ENCODE results near the gene GNAL. TPM values are rescaled to one million over a fixed set of nuclear protein-coding genes. Genes with fewer than 3 reads are reported as not detected.

GNAL gene
- total RNA-seq, 1 donor from 2014 or later, result 4.5 TPM

DNA sequence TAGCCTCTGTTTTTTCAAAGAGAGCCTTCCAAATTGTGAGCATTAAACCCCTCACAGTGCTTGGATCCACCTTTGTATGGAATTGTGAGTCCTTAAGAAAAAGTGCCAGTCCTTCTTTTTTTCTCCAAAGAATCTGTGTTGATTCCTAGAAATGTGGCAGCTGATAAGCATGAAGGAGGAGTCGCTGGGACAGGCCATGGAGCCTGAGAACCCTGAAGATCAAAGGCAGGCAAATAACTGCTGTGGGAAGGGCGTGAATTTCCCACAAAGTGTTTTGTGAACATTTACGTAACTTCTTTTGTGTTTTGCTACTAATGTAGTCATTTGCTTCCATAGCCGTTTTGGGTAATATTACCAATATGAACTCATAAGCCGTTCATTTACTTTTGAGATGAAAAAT is 134.5 kb downstream of the GNAL start:
- peak overlapping the region; percentile 71 for H3K27ac Mint-ChIP-seq (ENCODE audit: unreplicated experiment)

DNA sequence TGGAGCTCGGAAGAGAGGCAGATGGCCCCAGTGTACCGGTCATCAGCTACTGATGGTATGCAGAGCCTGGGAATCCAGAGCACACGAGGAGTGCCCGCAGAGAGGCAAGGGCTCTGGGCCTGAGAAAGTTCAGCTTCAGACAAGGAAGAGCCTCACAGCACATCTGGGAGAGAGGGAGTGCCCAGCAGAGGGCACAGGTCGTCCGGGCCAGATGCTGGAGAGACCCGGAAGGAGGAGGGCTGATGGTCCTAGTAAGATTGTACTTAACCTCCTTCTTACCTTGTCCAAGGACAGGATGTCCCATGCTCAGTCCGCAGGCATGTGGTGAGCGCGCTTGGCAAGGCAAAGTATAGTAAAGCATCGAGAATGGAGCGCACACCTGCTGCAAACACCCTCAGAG is 137.8 kb downstream of the GNAL start:
- Mint-ChIP-seq H3K4me1 (ENCODE audit: low read depth, unreplicated experiment) (peaks cover 6% of the 10 kb centered on the region), H3K27me3 (ENCODE audit: low read depth, unreplicated experiment) (no peaks in the 10 kb centered on the region), H3K4me3 (ENCODE audit: unreplicated experiment) (no peak overlapping the region), H3K36me3 (ENCODE audit: low read depth, unreplicated experiment) (no peaks in the 10 kb centered on the region), H3K27ac (ENCODE audit: unreplicated experiment) (no peak overlapping the region), H3K9me3 (ENCODE audit: unreplicated experiment) (no peaks in the 10 kb centered on the region)
- TF ChIP-seq, protein P1, sequence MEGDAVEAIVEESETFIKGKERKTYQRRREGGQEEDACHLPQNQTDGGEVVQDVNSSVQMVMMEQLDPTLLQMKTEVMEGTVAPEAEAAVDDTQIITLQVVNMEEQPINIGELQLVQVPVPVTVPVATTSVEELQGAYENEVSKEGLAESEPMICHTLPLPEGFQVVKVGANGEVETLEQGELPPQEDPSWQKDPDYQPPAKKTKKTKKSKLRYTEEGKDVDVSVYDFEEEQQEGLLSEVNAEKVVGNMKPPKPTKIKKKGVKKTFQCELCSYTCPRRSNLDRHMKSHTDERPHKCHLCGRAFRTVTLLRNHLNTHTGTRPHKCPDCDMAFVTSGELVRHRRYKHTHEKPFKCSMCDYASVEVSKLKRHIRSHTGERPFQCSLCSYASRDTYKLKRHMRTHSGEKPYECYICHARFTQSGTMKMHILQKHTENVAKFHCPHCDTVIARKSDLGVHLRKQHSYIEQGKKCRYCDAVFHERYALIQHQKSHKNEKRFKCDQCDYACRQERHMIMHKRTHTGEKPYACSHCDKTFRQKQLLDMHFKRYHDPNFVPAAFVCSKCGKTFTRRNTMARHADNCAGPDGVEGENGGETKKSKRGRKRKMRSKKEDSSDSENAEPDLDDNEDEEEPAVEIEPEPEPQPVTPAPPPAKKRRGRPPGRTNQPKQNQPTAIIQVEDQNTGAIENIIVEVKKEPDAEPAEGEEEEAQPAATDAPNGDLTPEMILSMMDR (IDR thresholded peaks at IDR 0.05; ENCODE audit: insufficient read depth, low read depth, low read length), result no peak
- TF ChIP-seq EZH2 (IDR thresholded peaks at IDR 0.05; ENCODE audit: insufficient read depth, low read length), result no peak
- no peak overlapping the region for H3K4me3 ChIP-seq (ENCODE audit: insufficient read depth, low read depth, low read length)
- DNase-seq (ENCODE audit: low read depth) (no peak), FAIRE-seq (no peak)
- no peak overlapping the region for H2AFZ ChIP-seq (ENCODE audit: low read depth, low read length)
- H3K9me3 ChIP-seq (ENCODE audit: insufficient read depth, low read depth, low read length), result no peaks in the 10 kb centered on the region
- H3K27ac ChIP-seq (ENCODE audit: low read depth, low read length), result no peak overlapping the region
- no peaks in the 10 kb centered on the region for H4K20me1 ChIP-seq (ENCODE audit: insufficient read depth, low read length)
- H3K4me2 ChIP-seq (ENCODE audit: low read length), result no peak overlapping the region
- H3K9ac ChIP-seq (ENCODE audit: low read length), result no peak overlapping the region
- no peaks in the 10 kb centered on the region for H3K27me3 ChIP-seq (ENCODE audit: insufficient read depth, low read length)
- H3K4me1 ChIP-seq (ENCODE audit: insufficient read depth, low read length), result no peaks in the 10 kb centered on the region
- no peaks in the 10 kb centered on the region for H3K79me2 ChIP-seq (ENCODE audit: insufficient read depth, low read length)
- H3K36me3 ChIP-seq (ENCODE audit: insufficient read depth, low read length), result no peaks in the 10 kb centered on the region

More for the DNA sequence above, 134.5 kb downstream of the GNAL start:
- Histone ChIP-seq H3K9me3 (ENCODE audit: insufficient read depth, low read depth, low read length) (no peaks in the 10 kb centered on the region), H3K9ac (ENCODE audit: low read length) (no peak overlapping the region), H3K4me1 (ENCODE audit: insufficient read depth, low read length) (no peaks in the 10 kb centered on the region), H3K27ac (ENCODE audit: low read depth, low read length) (no peak overlapping the region), H3K4me3 (ENCODE audit: insufficient read depth, low read depth, low read length) (no peak overlapping the region), H3K4me2 (ENCODE audit: low read length) (no peak overlapping the region), H3K27me3 (ENCODE audit: insufficient read depth, low read length) (no peaks in the 10 kb centered on the region), H3K36me3 (ENCODE audit: insufficient read depth, low read length) (no peaks in the 10 kb centered on the region), H2AFZ (ENCODE audit: low read depth, low read length) (no peak overlapping the region), H4K20me1 (ENCODE audit: insufficient read depth, low read length) (no peaks in the 10 kb centered on the region), H3K79me2 (ENCODE audit: insufficient read depth, low read length) (no peaks in the 10 kb centered on the region)
- H3K36me3 Mint-ChIP-seq (ENCODE audit: low read depth, unreplicated experiment), result no peaks in the 10 kb centered on the region
- no peaks in the 10 kb centered on the region for H3K27me3 Mint-ChIP-seq (ENCODE audit: low read depth, unreplicated experiment)
- TF ChIP-seq EZH2 (IDR thresholded peaks at IDR 0.05; ENCODE audit: insufficient read depth, low read length), result no peak
- TF ChIP-seq, protein P1 (IDR thresholded peaks at IDR 0.05; ENCODE audit: insufficient read depth, low read depth, low read length), result no peak
- no peak for DNase-seq (ENCODE audit: low read depth)
- no peak for FAIRE-seq
- H3K4me3 Mint-ChIP-seq (ENCODE audit: unreplicated experiment), result no peak overlapping the region
- H3K9me3 Mint-ChIP-seq (ENCODE audit: unreplicated experiment), result peaks cover 2% of the 10 kb centered on the region
- H3K4me1 Mint-ChIP-seq (ENCODE audit: low read depth, unreplicated experiment), result peaks cover 3% of the 10 kb centered on the region

DNA sequence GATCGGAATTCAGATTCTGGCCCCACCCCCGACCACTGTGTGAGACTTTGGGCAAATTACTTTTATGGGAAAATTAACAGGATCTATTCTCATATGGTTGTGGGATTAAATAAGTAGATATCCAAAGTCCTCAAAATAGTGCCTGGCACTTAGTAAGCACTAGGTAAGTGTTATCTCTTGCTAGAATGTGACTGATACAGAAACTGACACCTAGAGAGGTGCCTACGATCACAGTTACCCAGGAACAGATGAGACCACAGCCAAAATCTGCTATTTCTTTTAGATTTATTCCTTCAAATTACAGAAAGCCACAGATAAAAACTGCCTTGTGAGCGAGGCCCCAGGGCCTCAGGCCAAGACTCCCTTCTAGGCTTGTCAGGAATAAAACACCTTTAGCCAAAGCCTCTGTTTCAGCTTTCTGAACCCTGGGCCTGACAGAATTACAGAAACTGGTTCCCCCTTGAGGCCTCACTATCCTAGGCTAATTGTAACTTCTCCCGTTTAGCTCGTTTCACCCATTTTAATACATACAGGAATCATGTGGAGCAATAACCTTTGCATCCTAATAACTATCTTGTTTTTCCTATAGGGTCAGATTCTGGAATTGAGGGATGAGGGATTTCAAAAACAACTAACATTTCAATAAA is 139.8 kb downstream of the GNAL start:
- FAIRE-seq, result no peak

More for the DNA sequence above, 139.8 kb downstream of the GNAL start:
- DNase-seq (ENCODE audit: low read depth), result no peak
- Histone ChIP-seq H3K4me2 (ENCODE audit: low read length) (no peak overlapping the region), H3K9ac (ENCODE audit: low read length) (no peak overlapping the region), H2AFZ (ENCODE audit: low read depth, low read length) (no peak overlapping the region), H3K79me2 (ENCODE audit: insufficient read depth, low read length) (no peaks in the 10 kb centered on the region), H3K36me3 (ENCODE audit: insufficient read depth, low read length) (no peaks in the 10 kb centered on the region), H3K9me3 (ENCODE audit: insufficient read depth, low read depth, low read length) (no peaks in the 10 kb centered on the region), H4K20me1 (ENCODE audit: insufficient read depth, low read length) (no peaks in the 10 kb centered on the region), H3K4me3 (ENCODE audit: insufficient read depth, low read depth, low read length) (no peak overlapping the region), H3K27ac (ENCODE audit: low read depth, low read length) (no peak overlapping the region), H3K27me3 (ENCODE audit: insufficient read depth, low read length) (no peaks in the 10 kb centered on the region), H3K4me1 (ENCODE audit: insufficient read depth, low read length) (no peaks in the 10 kb centered on the region)
- Mint-ChIP-seq H3K27ac (ENCODE audit: unreplicated experiment) (no peak overlapping the region), H3K36me3 (ENCODE audit: low read depth, unreplicated experiment) (no peaks in the 10 kb centered on the region), H3K4me1 (ENCODE audit: low read depth, unreplicated experiment) (peaks cover 3% of the 10 kb centered on the region), H3K9me3 (ENCODE audit: unreplicated experiment) (no peaks in the 10 kb centered on the region), H3K4me3 (ENCODE audit: unreplicated experiment) (no peak overlapping the region), H3K27me3 (ENCODE audit: low read depth, unreplicated experiment) (no peaks in the 10 kb centered on the region)
- TF ChIP-seq, protein P1 (IDR thresholded peaks at IDR 0.05; ENCODE audit: insufficient read depth, low read depth, low read length), result no peak
- TF ChIP-seq EZH2 (IDR thresholded peaks at IDR 0.05; ENCODE audit: insufficient read depth, low read length), result no peak
